ENCODE results near the gene TBPL2.
"Not testable (repeated sequence)": the region's sequence is repeated elsewhere in the genome, so short reads cannot be mapped to it uniquely, and the experiment has no call there.

TBPL2 gene

DNA sequence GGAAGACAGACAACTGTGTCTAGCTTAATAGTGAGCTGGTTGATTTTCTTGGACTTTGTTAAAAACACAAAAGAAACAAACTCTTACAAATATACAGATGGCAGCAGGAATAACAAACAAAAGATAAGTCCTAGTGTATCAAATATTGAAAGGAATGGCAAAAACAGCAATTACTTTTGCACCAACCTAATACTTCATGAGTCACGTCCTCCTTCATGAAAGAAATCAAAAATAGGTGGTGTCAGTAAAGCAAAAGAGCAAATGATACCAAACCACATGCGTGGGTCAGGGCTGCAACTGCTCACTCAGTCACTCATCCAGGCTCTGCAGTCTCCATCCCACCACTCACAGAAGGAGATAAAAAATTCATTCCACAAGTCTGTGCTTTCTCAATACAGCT is 40.6 kb downstream of the TBPL2 start:
- no peak for DNase-seq

DNA sequence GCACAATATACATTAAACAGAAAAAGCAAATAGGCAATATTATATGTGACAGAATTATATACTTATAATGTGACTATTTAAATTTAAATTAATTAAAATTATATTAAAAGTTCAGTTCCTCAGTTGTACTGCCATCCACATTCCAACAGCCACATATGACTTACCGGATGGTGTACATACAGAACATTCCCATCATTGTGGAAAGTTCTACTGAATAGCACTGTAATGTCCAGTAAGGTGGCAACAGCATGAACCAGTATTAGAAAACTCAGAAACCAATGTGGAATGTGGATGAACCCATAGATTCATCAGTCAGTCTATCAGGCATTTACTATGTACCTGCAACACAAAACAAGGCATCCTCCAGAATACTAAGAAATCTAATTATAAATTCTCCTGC is 41.2 kb downstream of the TBPL2 start:
- DNase-seq, result no peak

DNA sequence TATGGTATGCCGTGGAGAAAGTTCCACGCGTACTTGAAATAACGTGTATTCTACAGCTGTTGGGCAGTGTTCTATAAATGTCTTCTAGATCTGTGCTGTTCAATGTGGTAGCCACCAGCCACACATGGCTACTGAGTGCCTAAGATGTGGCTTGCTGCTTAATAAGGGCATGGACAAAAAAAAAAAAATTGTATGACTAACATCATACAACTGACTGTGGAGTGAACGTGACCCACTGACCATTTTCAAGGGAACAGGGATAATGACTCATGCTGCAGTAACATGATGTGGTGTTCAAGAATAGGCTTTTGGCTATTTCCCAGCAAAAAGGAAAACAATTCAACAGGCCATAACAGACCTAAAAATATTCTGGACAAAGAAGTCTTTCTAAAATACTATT is 41.7 kb downstream of the TBPL2 start:
- DNase-seq, result no peak

DNA sequence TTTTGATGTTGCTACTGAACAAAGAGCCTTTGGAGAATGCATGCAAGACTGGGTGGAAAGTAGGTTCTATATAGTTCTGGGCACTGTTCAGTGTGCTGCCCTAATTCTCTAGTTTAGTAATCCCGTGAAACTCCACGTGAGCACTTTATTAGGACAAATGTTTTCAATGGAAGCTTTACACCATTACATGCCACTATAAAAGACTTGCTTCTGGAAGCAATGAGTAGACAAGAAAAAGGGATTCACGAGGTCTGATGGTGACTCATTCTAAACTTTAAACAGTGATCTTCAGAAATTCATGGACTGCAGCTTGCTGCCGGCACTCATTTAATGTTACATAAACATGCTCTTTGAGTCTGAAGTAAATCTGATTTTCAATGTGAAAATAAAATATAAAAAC is 51.1 kb downstream of the TBPL2 start:
- DNase-seq, result no peak

- no peak for DNase-seq
Observed at GRCh38 chr14:55388160-55388559, 52.3 kb downstream of the TBPL2 start.

- no peak for DNase-seq
Observed at GRCh38 chr14:55387121-55387520, 53.3 kb downstream of the TBPL2 start.

DNA sequence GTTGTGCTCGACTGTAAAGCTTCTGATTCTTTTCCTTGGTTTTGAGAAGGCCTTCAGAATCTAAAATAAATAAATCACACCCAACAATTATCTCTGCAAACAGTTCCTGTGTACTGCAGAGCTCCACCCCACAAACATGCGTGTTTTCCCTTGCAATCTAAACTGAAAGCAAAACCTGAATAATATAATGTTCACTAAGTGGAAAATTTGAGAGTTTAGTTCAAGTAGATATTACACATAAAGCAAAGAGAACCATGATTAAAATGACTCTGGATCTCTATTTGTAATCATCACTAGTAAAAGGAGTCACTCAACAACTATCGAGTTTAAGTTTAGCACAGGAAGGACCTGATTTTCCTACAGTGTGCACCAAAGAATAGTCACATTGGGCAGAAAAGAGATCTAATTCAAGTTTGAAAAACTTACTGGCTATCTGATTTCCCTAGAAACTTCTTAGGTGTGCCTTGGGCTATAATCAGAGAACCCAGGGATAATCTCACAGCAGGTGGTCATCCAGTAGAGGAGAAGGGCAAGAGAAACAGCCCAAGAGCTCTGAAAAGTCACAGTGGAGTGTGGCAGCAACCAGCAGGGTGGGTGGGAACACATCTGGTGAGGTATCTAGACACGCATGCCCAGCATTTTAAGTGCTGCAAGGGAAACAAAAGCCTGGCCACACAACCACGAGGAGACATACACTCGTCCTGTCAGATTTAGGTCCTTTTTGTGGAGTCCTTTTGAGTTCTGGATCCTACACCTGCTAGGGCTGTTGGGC is 54.2 kb downstream of the TBPL2 start:
- no peak for DNase-seq

DNA sequence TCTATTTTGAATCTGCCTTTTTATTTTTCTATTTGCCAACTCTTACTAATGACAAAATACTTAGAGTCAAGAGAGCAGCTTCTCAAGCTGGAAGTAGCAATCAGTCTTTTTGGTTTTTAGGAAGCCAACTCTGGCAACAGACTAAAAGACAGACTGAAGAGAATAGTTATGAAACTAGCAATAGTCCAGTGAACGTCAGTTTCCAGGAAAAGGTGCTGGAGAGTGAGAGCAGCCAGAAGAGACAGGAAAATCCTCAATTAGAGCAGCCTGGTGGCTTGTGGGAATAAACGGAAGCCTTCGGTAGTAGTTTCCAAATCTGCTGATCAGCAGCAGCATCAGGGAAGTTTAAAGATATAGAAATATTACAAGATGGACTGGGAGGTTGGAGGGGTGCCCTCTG is 55.9 kb downstream of the TBPL2 start:
- DNase-seq, result no peak

- DNase-seq, result no peak
Observed at GRCh38 chr14:55383541-55384140, 56.8 kb downstream of the TBPL2 start.

DNA sequence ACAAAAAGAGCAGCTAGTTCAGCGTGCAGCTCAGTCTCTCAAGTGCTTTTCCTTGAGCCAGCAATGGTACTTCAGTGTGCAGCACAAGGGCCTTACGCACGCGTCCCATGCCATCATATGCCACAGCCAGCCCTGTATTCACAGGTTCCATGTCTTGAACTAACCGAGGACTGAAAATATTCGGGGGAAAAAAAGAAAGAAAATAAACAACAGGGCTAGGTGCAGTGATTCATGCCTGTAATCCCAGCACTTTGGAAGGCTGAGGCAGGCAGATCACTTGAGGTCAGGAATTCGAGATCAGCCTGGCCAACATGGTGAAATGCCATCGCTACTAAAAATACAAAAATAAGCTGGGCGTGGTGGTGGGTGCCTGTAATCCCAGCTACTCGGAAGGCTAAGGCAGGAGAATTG is 57.4 kb downstream of the TBPL2 start:
- DNase-seq, result not testable (repeated sequence)

DNA sequence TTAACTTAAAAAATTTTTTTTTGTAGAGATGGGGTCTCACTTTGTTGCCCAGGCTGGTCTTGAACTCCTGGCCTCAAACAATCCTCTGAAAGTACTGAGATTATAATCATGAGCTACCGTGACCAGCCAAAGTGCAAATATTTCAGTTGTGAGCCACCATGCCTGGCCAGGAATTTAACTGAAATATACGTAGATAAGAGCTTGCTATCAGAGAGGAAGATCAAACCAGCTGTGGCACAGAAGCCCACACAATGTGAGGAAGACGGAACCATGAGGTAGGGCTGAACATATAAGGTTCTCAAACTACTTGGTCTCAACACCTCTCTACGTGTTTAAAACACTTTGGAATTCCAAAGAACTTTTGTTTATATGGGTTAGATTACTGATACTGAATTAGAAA is 57.9 kb downstream of the TBPL2 start:
- no peak for DNase-seq

- DNase-seq, result no peak
Observed at GRCh38 chr14:55381561-55381960, 58.9 kb downstream of the TBPL2 start.

DNA sequence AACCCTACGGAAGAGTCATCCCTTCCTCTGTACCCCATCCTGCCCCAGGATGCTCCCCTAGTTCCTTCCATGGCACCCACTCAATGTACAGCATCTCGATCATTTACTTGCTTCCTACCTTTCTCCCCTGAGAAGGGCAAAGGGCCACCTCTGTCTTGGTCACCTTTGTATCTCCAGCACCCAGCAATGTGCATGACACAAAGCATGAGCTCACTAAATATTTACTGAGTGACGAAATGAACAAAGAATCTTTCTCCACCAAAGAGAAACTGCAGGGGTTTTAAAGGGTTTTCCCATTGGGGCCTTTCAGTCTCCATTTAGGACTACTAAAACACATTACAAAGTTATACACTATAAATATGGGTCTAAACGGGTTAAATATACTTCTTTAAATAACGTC is 59.4 kb downstream of the TBPL2 start:
- DNase-seq, result no peak

DNA sequence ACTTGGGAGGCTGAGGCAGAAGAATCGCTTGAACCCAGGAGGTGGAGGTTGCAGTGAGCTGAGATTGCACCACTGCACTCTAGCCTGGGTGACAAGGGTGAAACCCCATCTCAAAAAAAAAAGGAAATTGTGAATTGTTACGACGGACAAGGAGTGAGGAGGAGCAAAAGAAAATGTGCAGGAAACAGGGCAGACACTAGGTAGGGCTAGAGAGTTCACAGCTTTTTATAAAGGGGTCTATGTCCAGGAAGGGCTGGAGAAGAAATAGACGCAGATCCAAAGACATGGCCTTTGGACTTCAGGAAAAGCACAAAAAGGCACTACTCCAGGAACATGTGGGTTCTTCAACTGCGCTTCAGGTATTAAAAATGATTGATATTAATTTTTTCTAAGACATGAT is 63.2 kb downstream of the TBPL2 start:
- no peak for DNase-seq

DNA sequence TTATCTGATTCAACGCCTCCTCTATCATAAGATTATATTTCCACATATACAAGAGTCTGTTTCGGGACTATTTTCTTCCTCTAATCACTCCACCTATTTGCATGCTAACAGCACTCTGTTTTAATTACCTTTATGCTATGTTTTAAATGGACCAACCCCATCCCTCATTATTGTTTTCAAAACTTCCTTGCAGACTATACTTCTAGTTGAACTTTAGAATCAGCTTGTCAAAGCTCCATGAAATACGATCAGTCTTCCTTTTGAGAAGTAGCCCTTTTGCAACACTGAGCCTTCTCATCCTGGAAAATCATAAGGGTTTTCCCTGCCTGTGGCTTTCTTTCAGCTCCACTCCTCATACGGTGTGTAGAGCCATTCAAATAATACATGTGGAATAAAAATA is 65.6 kb downstream of the TBPL2 start:
- DNase-seq, result no peak

- no peak for DNase-seq
Observed at GRCh38 chr14:55373784-55374705, 66.4 kb downstream of the TBPL2 start.

DNA sequence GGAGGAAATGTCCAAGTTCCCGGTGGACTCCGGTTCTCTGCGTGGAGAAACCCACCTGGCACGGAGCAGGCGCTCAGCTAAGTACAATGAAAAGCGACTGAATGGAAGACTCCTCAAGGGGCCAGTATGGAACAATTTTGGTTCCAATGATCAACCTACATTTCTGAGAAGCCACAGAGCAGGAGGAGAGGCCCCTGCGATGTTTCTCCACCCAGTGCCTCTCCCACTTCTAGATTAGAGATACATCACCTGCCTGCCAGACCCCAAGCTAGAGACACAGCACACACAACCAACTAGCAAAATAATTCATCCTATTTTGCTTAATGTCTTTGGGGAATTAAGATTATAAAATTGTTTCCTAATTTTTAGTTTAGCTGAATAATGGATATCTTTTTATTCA is 67.6 kb downstream of the TBPL2 start:
- DNase-seq, result no peak

GRCh38 chr14:55372423-55372822 is 68.0 kb downstream of the TBPL2 start:
- no peak for DNase-seq

- DNase-seq, result no peak
Observed at GRCh38 chr14:55370883-55371455, 69.4 kb downstream of the TBPL2 start.

DNA sequence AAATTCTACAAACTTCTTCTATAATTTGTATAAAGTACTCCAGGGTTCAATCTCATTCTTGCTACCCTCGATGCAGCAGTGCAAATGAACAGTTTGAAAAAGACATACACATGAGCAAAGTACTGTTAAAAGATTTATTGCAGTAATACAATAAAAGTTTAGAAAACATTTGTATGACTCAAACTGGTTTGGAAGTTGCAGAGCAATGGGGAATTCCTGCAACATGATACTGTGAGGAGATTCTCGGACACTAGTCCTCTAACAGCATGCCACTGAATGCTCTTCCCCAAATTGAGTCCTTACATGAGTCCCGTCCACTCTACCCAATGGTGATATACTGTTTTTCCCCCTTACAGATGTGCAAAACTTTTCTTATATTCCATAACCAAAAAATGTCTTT is 74.1 kb downstream of the TBPL2 start:
- no peak for DNase-seq
